CD4-positive, CD25-positive, alpha-beta regulatory T cell (primary cell): Measurements from ENCODE around the gene CYP17A1. TPM values are rescaled to one million over a fixed set of nuclear protein-coding genes. Genes with fewer than 3 reads are reported as not detected.

Experiments used
- ATAC-seq, 2 donors: fragments of 150-1000 bp; cut with Tn5 transposase; one replicate each; pipeline ENCODE4 v1.10.0; 2021; ENCODE audit warnings: low read depth in 2 of 2, moderate number of reproducible peaks in 2 of 2, moderate library complexity in 1 of 2
- DNase-seq, 3 donors: peaks; one replicate each; pipeline versions ENCODE4 v3.0.0 to v3.0.0-alpha.2; 2012 to 2022; ENCODE audit warnings: mixed read lengths in 1 of 3
- H3K27ac ChIP-seq: one replicate; pipeline ENCODE4 v1.7.0; 2013; ENCODE audit warnings: mild to moderate bottlenecking, low read length; ENCODE audit not compliant: insufficient read depth, poor library complexity, severe bottlenecking
- H3K27me3 ChIP-seq: one replicate; pipeline ENCODE4 v1.7.0; 2013; ENCODE audit warnings: low read length; ENCODE audit not compliant: control insufficient read depth, insufficient read depth
- H3K36me3 ChIP-seq: one replicate; pipeline ENCODE4 v1.7.0; 2013; ENCODE audit warnings: mild to moderate bottlenecking, low read length, moderate library complexity; ENCODE audit not compliant: control insufficient read depth, insufficient read depth
- H3K4me1 ChIP-seq: 2 replicates; pipeline ENCODE4 v1.7.0; 2013; ENCODE audit warnings: mild to moderate bottlenecking, low read length; ENCODE audit not compliant: insufficient read depth, control insufficient read depth, poor library complexity, severe bottlenecking
- H3K4me3 ChIP-seq: one replicate; pipeline ENCODE4 v1.7.0; 2013; ENCODE audit warnings: low read depth, mild to moderate bottlenecking, low read length, moderate library complexity
- H3K9me3 ChIP-seq, 2 experiments: 1 replicate in 1 of 2; 2 replicates in 1 of 2; pipeline ENCODE4 v1.7.0; 2013; ENCODE audit warnings: low read length in 2 of 2, mild to moderate bottlenecking in 1 of 2, moderate library complexity in 1 of 2; ENCODE audit not compliant: control insufficient read depth in 2 of 2
- H3K27ac Mint-ChIP-seq, 3 donors: one replicate each; pipeline ENCODE4 v1.8.0; 2020 to 2022; ENCODE audit warnings: mild to moderate bottlenecking in 3 of 3, mixed read lengths in 3 of 3, moderate library complexity in 2 of 3
- H3K27me3 Mint-ChIP-seq: one replicate; pipeline ENCODE4 v1.8.0; 2022; ENCODE audit warnings: mild to moderate bottlenecking, mixed read lengths
- H3K36me3 Mint-ChIP-seq: one replicate; pipeline ENCODE4 v1.8.0; 2020; ENCODE audit warnings: mixed read lengths
- H3K4me1 Mint-ChIP-seq, 4 donors: one replicate each; pipeline ENCODE4 v1.8.0; 2020 to 2022; ENCODE audit warnings: mixed read lengths in 4 of 4, mild to moderate bottlenecking in 1 of 4
- H3K4me3 Mint-ChIP-seq, 4 donors: one replicate each; pipeline ENCODE4 v1.8.0; 2020 to 2022; ENCODE audit warnings: mild to moderate bottlenecking in 4 of 4, mixed read lengths in 4 of 4, moderate library complexity in 3 of 4
- H3K9me3 Mint-ChIP-seq, 7 donors: one replicate each; pipeline ENCODE4 v1.8.0; 2020 to 2022; ENCODE audit warnings: mixed read lengths in 7 of 7, mild to moderate bottlenecking in 3 of 7, moderate library complexity in 2 of 7
- polyA plus RNA-seq, 4 donors: library from polyadenylated mRNA; unstranded; fragments of 300-500 nt; fragmentation: Illumina TruSeq; gene quantifications; one replicate each; pipeline ENCODE4 v1.2.3, GENCODE V29; 2021
- total RNA-seq: library from RNA; stranded (reverse); gene quantifications from one replicate; pipeline ENCODE4 v1.2.3, GENCODE V29; 2022

Gene CYP17A1
- total and polyA plus RNA-seq, 5 donors from 2014 or later, result not detected

DNA sequence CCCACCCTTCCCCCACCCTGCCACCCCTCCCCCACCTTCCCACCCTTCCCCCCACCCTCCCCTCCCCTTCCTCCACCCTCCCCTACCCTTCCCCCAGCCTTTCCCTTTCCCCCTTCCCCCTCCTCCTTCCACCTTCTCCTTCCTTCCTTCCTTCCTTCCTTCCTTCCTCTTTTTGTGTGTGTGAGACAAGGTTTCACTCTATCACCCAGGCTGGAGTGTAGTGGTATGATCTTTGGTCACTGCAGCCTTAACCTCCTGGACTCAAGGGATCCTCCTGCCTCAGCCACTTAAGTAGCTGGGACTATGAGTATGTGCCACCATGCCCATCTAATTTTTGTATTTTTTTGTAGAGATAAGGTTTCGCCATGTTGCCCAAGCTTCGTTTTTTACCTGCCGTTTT, 35.2 kb downstream of the CYP17A1 start:
- ATAC-seq, result no peak
- H3K36me3 ChIP-seq, result peaks cover 55% of the 10 kb centered on the region
- peak overlapping the region; percentile 32 to 89 (median 88) for H3K27ac Mint-ChIP-seq

DNA sequence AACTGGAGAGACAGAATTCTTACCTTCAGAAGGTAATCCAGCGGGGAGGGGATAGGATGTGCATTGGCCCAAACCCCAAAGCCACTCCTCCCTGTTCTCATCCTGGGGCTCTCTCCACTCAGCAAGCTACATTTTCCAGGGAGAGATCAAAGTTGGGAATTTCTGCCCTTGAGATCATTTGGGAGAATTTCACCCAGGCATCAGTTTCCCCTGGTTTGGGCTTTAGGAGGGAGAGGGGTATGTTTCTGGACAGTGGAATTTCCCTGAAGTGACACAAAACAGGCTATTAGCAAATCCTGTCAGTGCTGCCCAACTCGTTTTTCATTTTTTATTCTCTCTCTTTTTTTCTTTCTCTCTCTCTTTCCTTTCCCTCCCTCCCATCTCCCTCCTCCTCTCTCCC, 35.7 kb downstream of the CYP17A1 start:
- peaks cover 28% of the 10 kb centered on the region for H3K36me3 Mint-ChIP-seq
- peaks cover 0 to 2% (median 0%) of the 10 kb centered on the region in 7 donors for H3K9me3 Mint-ChIP-seq
- peaks cover 7 to 54% (median 26%) of the 10 kb centered on the region in 4 donors for H3K4me1 Mint-ChIP-seq
- H3K27me3 ChIP-seq, result no peaks in the 10 kb centered on the region
- no peak overlapping the region for H3K27ac ChIP-seq
- H3K27me3 Mint-ChIP-seq, result no peaks in the 10 kb centered on the region
- H3K9me3 ChIP-seq, result no peaks in the 10 kb centered on the region
- peak overlapping the region in 1 of 3 donors; percentile 74 for H3K27ac Mint-ChIP-seq
- DNase-seq (no peak), ATAC-seq (no peak)
- H3K4me3 ChIP-seq, result no peak overlapping the region
- H3K4me1 ChIP-seq, result peaks cover 10% of the 10 kb centered on the region
- H3K36me3 ChIP-seq, result peaks cover 52% of the 10 kb centered on the region
- no peak overlapping the region for H3K4me3 Mint-ChIP-seq

More for the DNA sequence above, 35.2 kb downstream of the CYP17A1 start:
- peaks cover 5% of the 10 kb centered on the region for H3K4me1 ChIP-seq
- peaks cover 2 to 49% (median 23%) of the 10 kb centered on the region in 4 donors for H3K4me1 Mint-ChIP-seq
- H3K4me3 Mint-ChIP-seq, result no peak overlapping the region
- no peaks in the 10 kb centered on the region for H3K9me3 ChIP-seq
- no peak for DNase-seq
- H3K27ac ChIP-seq, result no peak overlapping the region
- H3K27me3 ChIP-seq, result no peaks in the 10 kb centered on the region
- H3K27me3 Mint-ChIP-seq, result no peaks in the 10 kb centered on the region
- peaks cover 28% of the 10 kb centered on the region for H3K36me3 Mint-ChIP-seq
- no peak overlapping the region for H3K4me3 ChIP-seq
- peaks cover 0 to 2% (median 0%) of the 10 kb centered on the region in 7 donors for H3K9me3 Mint-ChIP-seq

DNA sequence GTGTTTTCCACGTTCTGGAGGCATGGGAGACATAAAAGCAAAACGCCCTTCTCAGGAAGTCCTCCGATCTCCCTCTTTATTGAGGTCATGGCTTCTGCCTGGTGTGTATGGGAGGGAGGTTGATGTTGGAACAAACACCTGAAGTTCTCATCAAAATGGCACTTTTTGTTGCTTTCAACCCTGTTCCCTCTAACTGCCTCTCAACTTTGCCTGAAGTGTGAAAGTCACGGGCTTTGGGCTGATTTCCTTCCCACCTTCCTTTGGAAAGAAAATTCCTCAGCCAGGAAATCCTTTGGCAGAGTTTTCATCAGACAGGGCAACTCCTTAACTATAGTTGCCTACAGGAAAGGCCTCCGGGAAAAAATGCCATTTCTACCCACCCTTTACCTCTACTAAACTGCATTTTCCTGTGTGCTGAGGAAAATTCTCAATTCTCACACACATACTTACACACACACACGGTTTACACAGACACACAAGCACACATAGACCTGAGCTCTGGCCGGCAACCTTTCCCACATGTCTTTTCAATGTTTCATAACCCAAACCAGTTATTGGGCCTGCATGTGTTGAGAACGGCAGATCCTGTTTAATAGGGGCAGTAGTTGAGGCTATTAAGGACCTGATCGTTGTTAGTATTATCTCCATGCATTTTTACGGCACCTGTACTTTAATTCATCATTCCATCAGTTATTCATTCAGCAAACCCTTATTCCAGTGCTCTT, 36.4 kb downstream of the CYP17A1 start:
- no peak overlapping the region for H3K4me3 ChIP-seq
- peaks cover 28% of the 10 kb centered on the region for H3K36me3 Mint-ChIP-seq
- H3K4me3 Mint-ChIP-seq, result no peak overlapping the region
- H3K4me1 Mint-ChIP-seq, result peaks cover 10 to 61% (median 33%) of the 10 kb centered on the region in 4 donors
- no peak overlapping the region for H3K27ac ChIP-seq
- peaks cover 0 to 2% (median 0%) of the 10 kb centered on the region in 7 donors for H3K9me3 Mint-ChIP-seq
- DNase-seq (no peak), ATAC-seq (no peak)
- H3K4me1 ChIP-seq, result peaks cover 17% of the 10 kb centered on the region
- H3K27me3 Mint-ChIP-seq, result no peaks in the 10 kb centered on the region
- peak overlapping the region; percentile 11 to 77 (median 74) for H3K27ac Mint-ChIP-seq
- peaks cover 48% of the 10 kb centered on the region for H3K36me3 ChIP-seq
- no peaks in the 10 kb centered on the region for H3K9me3 ChIP-seq
- H3K27me3 ChIP-seq, result no peaks in the 10 kb centered on the region

DNA sequence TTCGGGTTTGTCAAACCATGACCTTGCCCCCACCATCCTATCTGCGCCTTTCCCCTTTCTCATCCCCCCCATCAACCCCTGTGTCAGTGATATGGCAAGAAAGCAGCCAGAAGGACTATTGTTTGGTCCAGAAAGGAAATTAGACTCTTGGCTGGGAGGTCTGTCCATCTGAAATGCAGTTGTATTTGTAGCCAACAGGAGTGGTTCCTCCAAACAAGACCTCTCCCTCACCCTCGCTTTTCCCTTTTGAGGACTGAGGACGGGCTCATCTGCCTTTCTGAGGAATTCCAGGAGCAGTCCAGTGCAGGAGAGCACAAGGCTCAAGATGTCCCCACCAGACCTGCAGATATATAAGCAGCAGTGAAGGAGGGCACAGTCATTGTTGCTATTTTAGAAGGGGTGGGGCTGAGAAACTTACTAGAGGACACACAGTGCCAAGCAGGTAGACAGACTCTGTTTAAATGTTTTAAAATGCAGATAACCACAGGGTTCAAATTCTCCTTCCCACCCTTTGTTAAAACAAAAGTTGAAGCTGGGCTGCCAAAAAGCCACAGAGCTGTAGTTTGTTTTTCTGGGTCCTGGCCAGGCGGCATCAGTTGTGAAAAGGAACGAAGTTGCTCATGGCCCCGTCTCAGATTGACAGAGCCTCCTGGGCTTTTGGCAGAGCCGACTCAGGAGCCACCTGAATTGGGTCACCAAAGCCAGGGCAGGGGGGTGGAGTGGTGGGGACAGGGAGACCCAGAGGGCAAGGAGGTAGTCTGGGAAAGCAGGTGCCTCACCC, 37.3 kb downstream of the CYP17A1 start:
- ATAC-seq, result no peak
- H3K36me3 ChIP-seq, result peaks cover 48% of the 10 kb centered on the region
- H3K4me1 Mint-ChIP-seq, result peaks cover 10 to 70% (median 39%) of the 10 kb centered on the region in 4 donors

DNA sequence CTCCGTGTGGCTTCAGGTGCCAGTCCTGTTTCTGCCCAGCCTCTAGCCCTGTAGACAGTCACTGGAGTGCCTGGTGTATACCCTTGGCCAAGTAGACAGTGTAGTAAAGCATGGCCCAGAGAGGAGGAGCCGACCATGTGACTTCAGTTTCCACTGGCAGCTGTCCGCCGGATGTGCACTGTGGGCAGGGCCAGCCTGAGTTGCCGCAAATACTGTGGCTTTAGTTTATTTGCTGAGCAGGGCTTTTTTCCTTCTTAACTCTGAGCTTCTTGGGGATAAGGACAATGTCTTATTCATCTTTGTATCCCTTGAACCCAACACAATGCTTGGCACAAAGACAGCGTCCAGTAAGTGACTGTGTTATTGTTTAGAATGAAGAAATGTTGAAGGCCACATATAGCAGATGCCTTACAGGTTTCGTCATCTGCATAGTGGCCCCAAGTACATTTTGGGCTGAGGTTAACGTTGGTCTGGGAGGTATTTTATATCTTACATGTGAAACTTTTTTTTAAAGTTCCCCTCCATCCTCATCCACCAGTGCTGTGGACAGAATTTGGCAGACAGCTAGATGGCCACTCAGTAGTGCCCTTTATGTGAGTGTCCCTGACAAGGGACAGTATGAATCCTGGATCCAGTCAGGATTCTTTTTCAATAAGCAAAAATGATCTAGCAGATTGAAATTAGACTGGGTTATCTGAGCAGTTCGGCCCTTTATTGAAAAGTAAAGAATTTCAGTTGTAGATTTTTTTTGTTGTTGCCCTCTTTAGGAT, 40.6 kb downstream of the CYP17A1 start:
- peak overlapping the region; percentile 67 to 81 (median 79) for H3K27ac Mint-ChIP-seq
- Histone ChIP-seq H3K27me3 (no peaks in the 10 kb centered on the region), H3K36me3 (peaks cover 36% of the 10 kb centered on the region), H3K4me1 (peaks cover 20% of the 10 kb centered on the region), H3K27ac (peak overlapping the region; percentile 42), H3K9me3 (no peaks in the 10 kb centered on the region), H3K4me3 (peak overlapping the region; percentile 9)
- H3K4me1 Mint-ChIP-seq, result peaks cover 10 to 70% (median 34%) of the 10 kb centered on the region in 4 donors
- peak overlapping the region; percentile 8 to 77 (median 40) for H3K4me3 Mint-ChIP-seq
- ATAC-seq (peak; percentile 91 to 96), DNase-seq (peak in 2 of 3 donors; percentile 44 to 82)
- H3K9me3 Mint-ChIP-seq, result no peaks in the 10 kb centered on the region
- H3K36me3 Mint-ChIP-seq, result peaks cover 16% of the 10 kb centered on the region
- H3K27me3 Mint-ChIP-seq, result no peaks in the 10 kb centered on the region

More for the DNA sequence above, 37.3 kb downstream of the CYP17A1 start:
- Histone ChIP-seq H3K9me3 (no peaks in the 10 kb centered on the region), H3K27me3 (no peaks in the 10 kb centered on the region), H3K27ac (no peak overlapping the region), H3K4me3 (no peak overlapping the region), H3K4me1 (peaks cover 24% of the 10 kb centered on the region)
- H3K27ac Mint-ChIP-seq, result no peak overlapping the region
- no peak for DNase-seq
- H3K9me3 Mint-ChIP-seq, result peaks cover 0 to 2% (median 0%) of the 10 kb centered on the region in 7 donors
- H3K36me3 Mint-ChIP-seq, result peaks cover 28% of the 10 kb centered on the region
- H3K4me3 Mint-ChIP-seq, result no peak overlapping the region
- no peaks in the 10 kb centered on the region for H3K27me3 Mint-ChIP-seq

GRCh38 chr10:102795453-102796406, 41.5 kb downstream of the CYP17A1 start:
- H3K9me3 Mint-ChIP-seq, result no peaks in the 10 kb centered on the region
- H3K27ac Mint-ChIP-seq, result peak overlapping the region in 2 of 3 donors; percentile 67 to 79
- peak overlapping the region; percentile 42 for H3K27ac ChIP-seq

More at GRCh38 chr10:102795453-102796406, 41.5 kb downstream of the CYP17A1 start:
- Histone ChIP-seq H3K27me3 (no peaks in the 10 kb centered on the region), H3K9me3 (no peaks in the 10 kb centered on the region), H3K4me1 (peaks cover 20% of the 10 kb centered on the region), H3K36me3 (peaks cover 30% of the 10 kb centered on the region), H3K4me3 (peak overlapping the region; percentile 9)
- DNase-seq, result no peak
- Mint-ChIP-seq H3K36me3 (peaks cover 10% of the 10 kb centered on the region), H3K4me1 (peaks cover 10 to 68% (median 34%) of the 10 kb centered on the region in 4 donors), H3K27me3 (no peaks in the 10 kb centered on the region), H3K4me3 (peak overlapping the region; percentile 33 to 77 (median 62))
- no peak for ATAC-seq
